Activated CD8-positive, alpha-beta memory T cell treated with anti-CD3 and anti-CD28 coated beads, Interleukin-2, amount 50 U/mL, for 24 hours (primary cell): ENCODE data around the gene USP43.
"Not testable (repeated sequence)": the region's sequence is repeated elsewhere in the genome, so short reads cannot be mapped to it uniquely, and the experiment has no call there.

ENCODE experiments used
- DNase-seq: peaks from one replicate; pipeline ENCODE4 v3.0.0-alpha.2; 2020; ENCODE audit errors: extremely low read depth

Gene USP43

DNA sequence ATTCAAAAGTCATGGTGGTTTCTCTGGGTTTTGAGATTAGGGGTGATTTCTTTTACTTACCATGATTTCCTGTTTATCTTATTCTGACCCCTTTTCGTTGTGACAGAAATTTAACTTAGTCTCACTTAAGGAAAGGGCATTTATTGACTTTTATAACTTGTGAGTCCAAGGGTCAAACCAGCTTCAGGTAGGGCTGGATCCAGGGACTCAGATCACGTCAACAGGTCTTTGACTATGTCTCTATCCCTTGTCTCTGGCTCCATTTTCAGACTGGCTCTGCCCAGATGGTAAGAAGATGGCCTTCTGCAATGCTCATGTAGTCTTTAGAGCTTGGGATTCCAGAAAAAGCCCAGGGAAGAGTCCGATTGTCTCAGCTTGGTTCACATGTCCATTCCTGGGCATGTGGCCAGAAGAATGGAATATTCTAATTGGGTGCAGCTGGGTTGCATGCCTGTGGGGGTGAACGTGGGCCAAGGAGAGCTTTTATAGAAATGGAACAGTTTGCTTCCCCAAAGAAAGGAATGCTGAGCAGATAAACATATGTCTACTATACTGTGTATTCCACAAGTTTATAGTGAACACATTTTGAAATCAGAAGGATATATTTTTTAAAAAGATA is 13.4 kb downstream of the USP43 start:
- DNase-seq: no peak

DNA sequence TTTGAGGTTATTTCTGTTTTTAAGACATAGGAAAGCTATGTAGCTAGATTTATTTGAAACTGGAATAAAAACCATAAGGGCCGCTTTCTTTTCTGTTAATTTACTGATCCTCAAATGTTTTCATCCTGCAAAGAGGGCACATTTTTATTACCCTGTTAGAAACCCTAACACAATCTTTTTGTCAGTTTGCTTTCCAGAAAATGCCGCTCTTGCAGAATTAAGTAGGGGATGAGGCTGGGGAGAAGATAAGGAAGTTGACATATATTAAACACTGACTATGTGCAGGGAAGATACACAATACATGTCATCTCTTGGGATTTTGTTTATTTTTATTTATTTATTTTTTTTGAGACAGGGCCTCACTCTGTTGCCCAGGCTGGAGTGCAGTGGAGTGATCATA is 15.7 kb downstream of the USP43 start:
- no peak for DNase-seq

DNA sequence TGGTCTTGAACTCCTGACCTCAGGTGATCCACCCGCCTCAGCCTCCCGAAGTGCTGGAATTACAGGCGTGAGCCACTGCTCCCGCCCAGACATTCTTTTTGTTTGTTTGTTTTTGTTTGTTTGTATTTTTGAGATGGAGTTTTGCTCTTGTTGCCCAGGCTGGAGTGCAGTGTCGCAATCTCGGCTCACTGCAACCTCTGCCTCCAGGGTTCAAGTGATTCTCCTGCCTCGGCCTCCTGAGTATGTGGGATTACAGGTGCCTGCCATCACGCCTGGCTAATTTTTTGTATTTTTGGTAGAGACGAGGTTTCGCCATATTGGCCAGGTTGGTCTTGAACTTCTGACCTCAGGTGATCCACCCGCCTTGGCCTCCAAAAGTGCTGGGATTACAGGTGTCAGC is 18.2 kb downstream of the USP43 start:
- not testable (repeated sequence) for DNase-seq

DNA sequence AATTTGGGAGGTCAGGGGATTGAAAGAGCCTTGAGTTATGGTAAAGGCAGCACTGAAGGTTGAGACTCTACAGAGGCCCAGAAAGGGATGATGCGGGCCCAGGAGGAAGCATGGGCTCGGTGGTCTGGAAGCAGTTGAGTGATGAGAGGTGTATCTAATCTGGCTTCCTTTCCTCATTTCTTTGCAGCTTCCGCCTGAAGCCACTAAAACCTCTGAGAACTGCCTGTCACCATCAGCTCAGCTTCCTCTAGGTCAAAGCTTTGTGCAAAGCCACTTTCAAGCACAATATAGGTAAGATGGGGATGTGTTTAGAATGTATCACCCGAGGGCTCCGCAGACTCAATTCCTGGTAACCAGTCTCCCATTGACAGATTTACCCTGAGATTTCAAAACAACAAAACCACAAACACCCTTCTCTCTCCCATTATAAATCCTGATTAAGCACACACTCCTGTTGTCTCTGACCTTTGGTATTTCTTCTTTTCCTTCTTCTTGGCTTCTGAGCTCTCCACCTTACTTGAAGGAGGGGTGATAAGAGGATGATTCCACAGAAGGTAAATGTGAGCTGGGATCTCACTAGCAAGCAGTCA is 21.2 kb downstream of the USP43 start:
- DNase-seq: no peak

DNA sequence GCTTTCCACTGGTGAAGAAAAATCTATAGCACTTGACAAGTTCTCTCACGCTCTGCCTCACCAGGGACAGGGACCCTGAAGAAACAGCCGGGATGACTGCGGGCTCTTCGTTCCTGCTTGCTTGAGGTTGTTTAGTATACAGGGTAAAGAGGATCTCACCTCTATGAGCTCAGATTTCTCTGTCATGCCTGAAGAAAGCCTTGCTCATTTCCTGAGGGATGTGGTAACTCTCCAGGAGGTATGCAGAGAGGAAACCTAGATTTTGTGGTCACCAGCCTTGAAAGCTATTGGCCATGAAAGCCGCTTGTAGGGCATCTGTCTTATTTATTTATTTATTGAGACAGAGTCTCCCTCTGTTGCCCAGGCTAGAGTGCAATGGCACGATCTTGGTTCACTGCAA is 23.2 kb downstream of the USP43 start:
- DNase-seq: no peak

DNA sequence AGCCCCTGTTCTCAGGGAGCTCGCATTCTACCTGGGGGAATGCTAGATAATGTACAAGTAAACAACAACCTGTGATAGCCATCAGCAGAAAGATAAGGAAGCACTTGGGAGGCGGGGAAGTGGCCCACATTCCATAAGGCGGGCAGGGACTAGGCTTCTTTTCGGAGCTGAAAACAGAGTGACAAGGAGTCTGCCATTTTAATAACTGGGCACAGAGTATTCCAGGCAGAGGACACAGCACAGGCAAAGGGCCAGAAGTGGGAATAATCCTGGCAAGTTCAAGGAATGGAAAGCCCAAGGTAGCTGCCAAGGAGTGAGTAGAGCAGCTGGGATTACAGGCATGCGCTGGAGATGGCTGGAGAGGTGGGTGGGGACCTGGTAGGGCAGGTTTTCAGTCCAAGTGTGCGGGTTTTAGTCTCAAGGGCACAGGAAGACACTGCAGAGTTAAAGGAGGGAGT is 24.3 kb downstream of the USP43 start:
- DNase-seq: no peak

DNA sequence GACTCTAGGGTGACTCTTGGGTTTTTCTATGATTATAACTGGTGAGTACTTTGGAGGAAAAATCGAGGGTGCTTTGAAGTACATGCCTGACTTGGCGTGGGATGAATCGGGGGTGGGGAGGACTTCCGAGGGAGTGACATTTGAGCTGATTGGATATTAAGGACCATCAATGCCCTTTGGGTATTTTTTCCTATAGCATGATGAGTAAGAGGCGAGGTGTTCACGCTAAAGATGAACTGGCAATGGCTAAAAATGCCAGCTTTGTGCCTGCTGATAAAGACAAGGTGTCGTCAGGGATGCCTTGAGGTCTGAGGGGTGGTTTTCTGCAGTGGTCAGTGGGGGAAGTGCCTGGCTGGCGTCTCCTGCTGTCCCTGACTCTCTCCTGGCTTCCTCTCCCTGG is 25.3 kb downstream of the USP43 start:
- DNase-seq: no peak

DNA sequence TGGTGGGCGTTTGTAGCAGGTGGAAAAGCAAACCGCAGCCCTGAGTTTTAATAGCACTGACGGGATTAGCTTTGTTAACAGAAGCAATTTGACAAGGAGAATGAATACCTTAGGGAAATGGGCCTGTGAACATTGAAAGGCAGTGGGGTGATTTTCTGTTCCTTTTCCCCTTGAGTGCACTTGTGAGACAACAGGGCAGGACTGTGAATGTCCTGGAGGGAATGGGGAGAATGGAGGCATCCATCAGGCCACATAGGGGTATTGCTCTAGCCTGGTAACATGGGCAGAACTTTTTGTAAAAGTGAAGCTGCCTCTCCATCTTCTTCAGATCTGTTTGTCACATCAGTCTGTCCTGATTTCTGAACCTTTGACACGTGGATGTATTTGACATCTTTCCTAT is 26.2 kb downstream of the USP43 start:
- DNase-seq: no peak

DNA sequence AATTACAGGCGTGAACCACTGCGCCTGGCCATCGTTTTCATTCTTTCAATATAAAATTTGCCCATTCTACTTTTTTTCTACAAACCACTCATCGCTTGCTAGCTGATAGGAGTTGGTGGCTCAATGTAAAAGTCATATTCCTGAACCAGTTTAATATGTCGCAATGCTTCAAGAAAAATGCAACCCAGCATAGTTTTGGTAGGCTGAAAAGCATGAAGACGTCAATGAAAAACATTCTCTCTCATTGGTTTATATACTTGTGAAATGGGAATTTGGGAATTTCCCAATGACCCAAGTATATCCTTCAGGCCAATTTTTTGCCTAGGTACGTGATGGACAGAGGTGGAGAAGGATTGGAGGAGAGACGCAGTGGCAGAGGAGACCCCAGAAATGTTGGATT is 26.9 kb downstream of the USP43 start:
- no peak for DNase-seq

DNA sequence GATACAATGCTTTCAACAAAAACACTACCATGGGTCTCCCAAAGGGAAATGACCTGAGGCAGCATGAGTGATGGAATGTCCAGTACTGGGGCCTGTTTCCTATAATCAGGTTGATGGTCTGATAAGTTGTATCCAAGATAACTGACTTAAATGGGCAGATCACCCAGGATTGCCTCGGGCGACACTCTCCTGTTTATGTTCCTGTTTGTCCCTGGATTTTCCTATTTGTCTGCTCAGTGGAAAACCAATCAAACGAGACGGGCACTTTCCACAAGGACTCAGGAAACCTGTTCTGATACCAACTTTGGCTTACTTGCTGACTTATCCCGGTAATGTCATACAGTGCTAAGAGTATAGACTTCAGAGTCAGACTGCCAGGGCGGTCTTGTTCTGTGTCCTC is 27.4 kb downstream of the USP43 start:
- DNase-seq: no peak

DNA sequence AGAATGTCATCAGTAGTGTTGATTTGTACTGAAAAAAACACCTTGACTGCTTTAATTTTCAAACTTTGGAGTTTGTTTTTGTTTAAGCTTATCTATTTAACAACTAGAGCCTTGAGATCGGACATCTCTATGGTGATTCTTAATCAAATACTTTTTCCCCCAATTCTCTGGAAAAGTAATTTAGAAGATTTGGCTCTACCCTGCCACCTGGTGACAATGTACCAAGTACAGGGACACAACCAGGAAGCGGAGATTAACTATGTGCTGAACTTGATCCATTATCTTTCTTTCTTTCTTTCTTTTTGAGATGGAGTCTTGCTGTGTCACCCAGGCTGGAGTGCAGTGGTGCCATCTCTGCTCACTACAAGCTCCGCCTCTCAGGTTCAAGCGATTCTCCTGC is 30.8 kb downstream of the USP43 start:
- no peak for DNase-seq

DNA sequence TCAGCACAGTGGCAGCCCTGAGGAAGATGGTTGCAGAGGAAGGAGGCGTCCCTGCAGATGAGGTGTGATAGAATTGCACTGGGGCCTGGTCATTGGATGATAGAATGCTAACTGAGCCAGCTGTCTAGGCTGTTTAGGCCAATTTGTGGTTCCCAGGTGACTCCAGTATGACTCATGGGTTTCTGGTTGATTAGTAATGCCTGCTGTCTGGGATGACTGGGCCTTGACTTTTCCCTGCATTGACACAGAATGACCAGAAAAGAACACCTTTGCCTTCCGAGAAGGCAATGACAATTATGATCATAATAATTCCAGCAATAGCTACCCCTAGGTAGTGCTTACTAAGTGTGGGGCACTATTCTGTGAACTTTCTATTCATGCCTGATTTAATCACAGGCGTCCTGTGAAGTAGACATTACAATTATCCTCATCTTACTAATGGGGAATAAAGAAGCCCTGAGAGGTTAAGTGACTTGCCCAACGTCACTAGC is 31.5 kb downstream of the USP43 start:
- no peak for DNase-seq

DNA sequence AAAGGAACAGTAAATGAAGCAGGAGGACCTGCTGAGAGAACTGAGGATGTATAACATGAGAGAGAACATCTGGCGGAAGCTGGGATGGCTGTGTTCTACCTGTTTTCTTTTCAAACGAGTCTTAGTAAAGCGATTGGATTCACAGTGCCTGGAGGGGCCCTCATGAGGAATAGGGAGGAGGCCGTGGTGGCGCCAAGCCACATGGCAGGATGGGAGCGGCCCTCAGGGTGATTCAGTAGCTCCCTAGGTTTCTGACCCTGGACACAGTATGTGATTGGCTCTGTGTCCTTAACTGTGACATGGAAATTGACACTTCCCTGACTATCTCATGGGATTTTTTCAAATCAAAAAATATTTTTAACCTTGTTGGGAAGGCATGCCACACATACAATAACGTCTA is 32.1 kb downstream of the USP43 start:
- DNase-seq: no peak

DNA sequence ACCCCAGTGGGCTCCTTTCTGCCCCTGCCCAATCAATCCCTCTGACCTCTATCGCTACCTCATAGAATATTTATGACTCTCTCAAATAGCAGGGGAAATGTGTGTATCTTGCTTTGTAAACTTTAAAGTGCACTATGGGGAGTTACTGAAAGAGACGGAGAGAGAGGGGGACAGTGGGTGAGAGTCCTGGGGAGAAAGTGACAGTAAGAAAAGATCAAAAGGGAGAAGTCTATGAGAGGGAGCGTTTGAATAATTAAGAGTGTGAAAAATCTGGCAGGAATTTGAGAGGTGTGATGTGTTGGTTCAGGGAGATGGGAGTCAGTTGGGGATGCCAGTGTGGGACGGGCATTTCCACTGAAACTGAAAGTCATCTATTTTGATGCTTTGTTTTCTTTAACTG is 32.6 kb downstream of the USP43 start:
- no peak for DNase-seq

DNA sequence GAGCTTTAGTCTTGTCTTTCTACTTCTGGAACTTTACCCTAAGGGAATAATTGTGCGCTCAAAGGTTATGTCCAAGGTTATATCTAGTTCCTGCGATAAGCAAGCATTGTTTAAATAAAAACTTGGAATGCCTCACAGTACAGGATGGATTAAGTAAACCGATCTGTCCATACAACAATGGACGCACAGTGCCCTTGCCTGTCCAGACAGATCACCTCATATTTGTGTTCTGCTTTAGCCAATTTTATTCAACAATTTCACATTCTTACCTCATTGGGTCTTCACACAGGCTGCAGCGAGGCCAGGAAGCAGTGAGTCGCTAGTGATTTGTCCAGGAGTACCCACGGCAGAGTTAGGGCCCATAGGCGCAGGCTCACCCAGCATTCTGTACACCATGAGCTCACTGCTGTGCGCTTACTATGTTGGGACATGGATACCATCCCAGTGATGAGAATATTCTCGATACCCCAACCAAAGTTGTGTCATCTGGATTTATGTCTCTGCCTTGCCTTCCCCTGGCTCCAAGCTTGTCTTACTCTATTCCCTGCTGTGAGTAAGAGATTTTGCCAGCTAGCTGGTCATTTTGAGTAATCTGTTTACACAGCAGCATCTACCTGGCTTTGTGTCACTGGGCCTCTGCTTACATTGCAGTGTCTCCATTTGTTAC is 39.8 kb downstream of the USP43 start:
- no peak for DNase-seq

DNA sequence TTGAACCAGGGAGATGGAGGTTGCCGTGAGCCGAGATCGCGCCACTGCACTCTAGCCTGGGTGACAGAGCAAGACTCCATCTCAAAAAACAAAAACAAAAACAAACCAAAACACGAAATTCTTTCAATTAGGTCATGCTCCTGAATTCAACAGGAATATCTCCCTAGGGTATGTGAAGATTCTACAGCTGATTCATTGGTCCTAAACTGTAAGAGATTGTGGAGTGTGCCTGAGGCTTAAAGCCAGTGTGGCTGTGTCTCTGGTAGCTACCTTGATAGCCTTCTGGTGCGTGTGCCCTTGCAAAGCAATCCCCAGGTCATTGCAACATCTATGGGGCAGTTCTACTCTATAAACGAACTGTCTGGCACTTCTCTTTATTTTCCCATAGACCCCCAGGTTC is 48.4 kb downstream of the USP43 start:
- no peak for DNase-seq

DNA sequence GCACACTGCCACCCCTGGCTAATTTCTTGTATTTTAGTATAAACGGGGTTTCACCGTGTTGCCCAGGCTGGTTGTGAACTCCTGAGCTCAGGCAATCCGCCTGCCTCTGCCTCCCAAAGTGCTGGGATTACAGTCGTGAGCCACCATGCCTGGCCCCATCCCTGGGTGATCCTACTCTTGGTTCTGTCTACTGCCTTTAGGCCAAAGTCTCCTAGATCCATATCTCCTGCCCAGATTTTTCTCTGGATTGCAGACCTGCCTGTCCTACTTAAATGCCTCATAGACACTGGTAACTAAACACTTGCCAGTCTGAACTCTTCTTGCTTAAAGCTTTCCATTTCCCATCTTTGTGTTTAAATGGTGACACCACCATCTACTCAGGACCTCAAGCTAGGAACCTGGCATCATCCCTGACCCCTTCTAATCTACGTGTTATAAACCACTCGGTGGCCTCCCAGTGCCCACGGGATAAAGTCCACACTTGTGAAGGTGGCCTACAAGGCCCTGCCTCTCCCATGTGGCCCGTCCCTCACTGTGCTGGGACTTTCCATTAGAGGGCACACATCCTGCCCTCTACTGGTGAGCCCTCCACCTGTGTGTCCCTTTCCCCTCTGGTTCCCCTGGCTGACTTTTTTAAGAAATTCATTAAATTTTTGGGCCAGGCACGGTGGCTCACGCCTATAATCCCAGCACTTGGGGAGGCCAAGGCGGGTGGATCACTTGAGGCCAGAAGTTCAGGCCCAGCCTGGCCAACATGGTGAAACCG is 51.1 kb downstream of the USP43 start:
- no peak for DNase-seq

DNA sequence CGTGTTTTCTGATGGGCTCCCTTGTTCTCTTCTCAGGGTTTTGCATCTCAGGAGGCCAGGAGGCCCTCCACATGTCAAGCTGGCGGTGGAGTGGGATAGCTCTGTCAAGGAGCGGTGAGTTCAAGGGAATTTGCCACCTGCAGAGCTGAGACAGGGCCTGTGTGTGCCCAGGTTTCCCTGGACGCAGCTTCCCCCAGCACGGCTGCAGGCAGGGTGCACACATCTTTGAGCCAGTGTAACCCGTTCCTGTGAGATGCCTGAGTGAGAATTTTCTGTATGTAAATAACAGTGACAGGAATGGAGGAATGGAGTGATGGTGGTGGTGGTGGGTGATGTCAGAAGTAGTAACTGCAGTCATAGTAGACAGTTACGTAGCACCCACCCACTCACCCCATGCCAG is 54.8 kb downstream of the USP43 start:
- DNase-seq: no peak

DNA sequence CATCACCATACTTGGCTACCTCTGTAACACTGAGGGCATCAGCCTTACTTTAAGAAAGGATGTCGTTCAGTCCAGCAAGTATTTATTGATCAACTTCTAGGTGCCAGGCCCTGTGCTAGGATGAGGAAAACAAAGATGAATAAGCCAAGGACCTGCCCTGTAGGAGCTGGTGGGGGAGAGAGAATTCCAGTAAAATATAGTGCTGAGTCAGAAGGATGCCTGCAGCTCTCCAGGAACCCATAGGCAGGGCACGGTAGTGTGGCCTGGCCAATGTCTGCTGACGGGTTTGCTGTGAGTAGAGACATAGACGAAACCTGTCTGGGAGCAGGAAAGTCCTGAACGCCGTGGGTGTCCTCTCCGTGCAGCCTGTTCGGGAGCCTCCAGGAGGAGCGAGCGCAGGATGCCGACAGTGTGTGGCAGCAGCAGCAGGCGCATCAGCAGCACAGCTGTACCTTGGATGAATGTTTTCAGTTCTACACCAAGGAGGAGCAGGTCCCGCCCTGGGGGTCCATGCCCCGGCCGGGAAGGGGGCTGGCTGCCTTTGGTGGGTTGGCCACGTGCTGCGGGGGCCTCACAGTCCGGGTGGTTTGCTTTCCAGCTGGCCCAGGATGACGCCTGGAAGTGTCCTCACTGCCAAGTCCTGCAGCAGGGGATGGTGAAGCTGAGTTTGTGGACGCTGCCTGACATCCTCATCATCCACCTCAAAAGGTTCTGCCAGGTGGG is 55.6 kb downstream of the USP43 start:
- DNase-seq: no peak

DNA sequence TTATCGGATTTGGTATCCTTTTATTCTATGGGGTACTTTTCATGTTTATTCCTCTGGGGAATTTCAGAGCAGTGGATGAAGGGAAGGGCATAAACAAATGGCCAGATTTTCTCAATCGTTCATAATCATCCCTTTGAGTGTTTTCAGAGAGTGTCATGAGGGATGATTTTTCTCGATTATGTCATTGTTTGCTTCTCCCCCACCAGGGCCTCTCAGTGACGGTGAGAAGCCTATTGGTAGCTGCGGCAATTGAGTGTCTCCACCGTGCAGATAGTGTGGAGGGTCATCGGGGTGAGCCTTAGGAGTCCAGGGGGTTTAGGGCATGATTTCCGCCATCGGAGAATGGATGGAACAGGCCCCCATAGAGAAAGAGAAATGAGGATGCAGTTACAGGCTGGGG is 57.2 kb downstream of the USP43 start:
- no peak for DNase-seq

DNA sequence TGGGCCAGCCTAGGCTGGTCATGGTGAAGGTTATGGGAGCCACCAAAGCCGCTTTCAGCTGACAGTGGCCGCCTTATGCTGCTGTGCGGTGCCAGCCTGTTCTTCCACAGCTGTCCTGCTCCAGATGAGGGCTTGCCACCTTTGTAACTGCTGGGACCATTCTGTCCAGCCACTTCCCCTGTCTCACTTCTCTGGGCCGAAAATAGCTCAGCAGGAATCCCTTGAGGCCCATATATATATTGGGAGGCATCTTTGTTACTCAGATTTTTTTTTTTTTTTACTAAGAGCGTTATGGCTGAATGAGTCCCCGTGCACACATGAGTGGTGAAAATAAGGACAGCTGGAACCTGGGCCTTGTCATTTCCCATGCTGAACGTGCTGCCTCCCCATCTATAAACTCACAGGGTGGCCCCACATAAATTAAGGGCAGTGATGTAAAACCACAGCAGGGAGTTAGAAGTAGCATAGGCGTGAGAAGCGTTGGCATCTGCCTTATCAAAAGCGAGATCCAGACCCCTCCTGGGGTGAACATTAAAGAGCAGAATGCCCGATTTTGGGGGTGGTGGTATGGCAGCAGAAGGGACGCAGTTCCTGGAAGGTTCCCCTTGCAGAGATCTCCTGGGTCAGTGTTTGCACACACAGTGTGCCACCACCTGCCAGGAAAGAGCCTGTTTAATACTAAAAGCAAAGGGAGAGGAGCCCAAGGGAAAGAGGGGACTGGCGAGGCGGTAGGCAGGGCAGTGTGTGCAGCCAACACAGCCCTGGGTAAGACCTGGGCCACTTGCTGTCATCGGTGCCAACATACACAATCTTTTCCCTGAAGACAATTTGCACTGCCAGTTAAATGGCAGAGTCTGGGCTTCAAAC is 57.8 kb downstream of the USP43 start:
- DNase-seq: no peak
